Uterus (tissue), 4 donors: ENCODE measurements around the gene SCFD2. TPM values are rescaled to one million over a fixed set of nuclear protein-coding genes. Genes with fewer than 3 reads are reported as not detected.

ENCODE experiments used
- DNase-seq, 2 donors: peaks; one replicate each; pipeline ENCODE4 v3.0.0-alpha.2; 2019 to 2020
- H3K27ac ChIP-seq, 2 donors: fragments of 200-600 bp; sonication (generic); 1 replicate in 1 of 2; 2 replicates in 1 of 2; pipeline ENCODE4 v1.5.1; 2016 to 2018
- H3K27me3 ChIP-seq, 2 donors: fragments of 200-600 bp; sonication (generic); one replicate each; pipeline ENCODE4 v1.5.1; 2018 to 2019; ENCODE audit warnings: control low read depth in 1 of 2
- H3K36me3 ChIP-seq, 2 donors: fragments of 200-600 bp; sonication (generic); one replicate each; pipeline ENCODE4 v1.5.1; 2019; ENCODE audit warnings: control low read depth in 1 of 2
- H3K4me1 ChIP-seq, 2 donors: fragments of 200-600 bp; sonication (generic); one replicate each; pipeline ENCODE4 v1.5.1; 2018 to 2019; ENCODE audit warnings: control low read depth in 1 of 2
- H3K4me3 ChIP-seq, 2 donors: fragments of 200-600 bp; sonication (generic); 1 replicate in 1 of 2; 2 replicates in 1 of 2; pipeline ENCODE4 v1.5.1; 2018 to 2019; ENCODE audit warnings: mild to moderate bottlenecking in 1 of 2
- H3K9me3 ChIP-seq, 2 donors: fragments of 200-600 bp; sonication (generic); one replicate each; pipeline ENCODE4 v1.5.1; 2019; ENCODE audit warnings: control low read depth in 1 of 2
- CTCF ChIP-seq, 4 experiments: fragments of 200-600 bp in 2 of 4; fragments of 450-650 bp in 2 of 4; sonication (generic) in 2 of 4; IDR thresholded peaks; one replicate each; pipeline ENCODE4 v1.5.1; 2016 to 2019; ENCODE audit warnings: antibody characterized with exemption in 4 of 4, mild to moderate bottlenecking in 2 of 4, moderate library complexity in 1 of 4
- POLR2A ChIP-seq, 2 donors: fragments of 450-650 bp; IDR thresholded peaks; one replicate each; pipeline ENCODE4 v1.6.1; 2016; ENCODE audit warnings: antibody characterized with exemption in 2 of 2, mild to moderate bottlenecking in 1 of 2, moderate library complexity in 1 of 2
- intact Hi-C: fragments of 100-400 bp; cut with DNase I; formaldehyde crosslinking; loops from one replicate; pipeline ENCODE4 v1.15.1; 2023; ENCODE audit warnings: low total_unique reads
- total RNA-seq, 4 donors: library from RNA; depleted of rRNA in 3 of 4; stranded (reverse); fragments of >200 nt in 3 of 4; gene quantifications; one replicate each; pipeline versions ENCODE4 v1.1.0 to v1.2.4, GENCODE V29; 2014 to 2023
- donor health status: DM: yes; HTN: yes; CAD: no.

Gene SCFD2
- total RNA-seq, 4 donors from 2014 or later = 19.6 to 36.2 (median 24.5) TPM

- Histone ChIP-seq H3K36me3 (no peaks in the 10 kb centered on the region), H3K9me3 (no peaks in the 10 kb centered on the region), H3K27me3 (no peaks in the 10 kb centered on the region), H3K27ac (no peak overlapping the region), H3K4me1 (peaks cover 0 to 15% of the 10 kb centered on the region in 2 donors), H3K4me3 (no peak overlapping the region)
- intact Hi-C loops = loop anchor here (10.0 kb wide), 1 partner anchor 142 kb away; no protein-coding TSS in a partner anchor
- TF ChIP-seq CTCF (IDR thresholded peaks at IDR 0.05) (no peak), POLR2A (IDR thresholded peaks at IDR 0.05) (no peak)
- no peak for DNase-seq
Measured at GRCh38 chr4:52866734-52867133, 499.1 kb downstream of the SCFD2 start.

GRCh38 chr4:52865300-52865699 is 500.6 kb downstream of the SCFD2 start:
- no peak for DNase-seq
- H3K4me3 ChIP-seq = no peak overlapping the region
- no peak for TF ChIP-seq CTCF (IDR thresholded peaks at IDR 0.05)
- TF ChIP-seq POLR2A (IDR thresholded peaks at IDR 0.05) = no peak
- peak overlapping the region in 1 of 2 donors; percentile 55 for H3K27ac ChIP-seq
- H3K27me3 ChIP-seq = no peaks in the 10 kb centered on the region
- intact Hi-C loops = loop anchor here (10.0 kb wide), 1 partner anchor 140 kb away; no protein-coding TSS in a partner anchor
- H3K4me1 ChIP-seq = peaks cover 0 to 14% of the 10 kb centered on the region in 2 donors
- H3K9me3 ChIP-seq = no peaks in the 10 kb centered on the region
- H3K36me3 ChIP-seq = no peaks in the 10 kb centered on the region

- intact Hi-C loops = loop anchor here (10.0 kb wide), 1 partner anchor 140 kb away; no protein-coding TSS in a partner anchor
- Histone ChIP-seq H3K9me3 (no peaks in the 10 kb centered on the region), H3K36me3 (no peaks in the 10 kb centered on the region), H3K4me1 (peaks cover 0 to 9% of the 10 kb centered on the region in 2 donors), H3K4me3 (peak overlapping the region in 1 of 2 donors; percentile 3), H3K27me3 (no peaks in the 10 kb centered on the region), H3K27ac (peak overlapping the region in 1 of 2 donors; percentile 23)
- TF ChIP-seq POLR2A (IDR thresholded peaks at IDR 0.05) (no peak), CTCF (IDR thresholded peaks at IDR 0.05) (no peak)
- no peak for DNase-seq
Measured at GRCh38 chr4:52864793-52865192, 501.1 kb downstream of the SCFD2 start.

GRCh38 chr4:52863324-52863723 is 502.5 kb downstream of the SCFD2 start:
- Histone ChIP-seq H3K9me3 (no peaks in the 10 kb centered on the region), H3K27ac (peak overlapping the region in 1 of 2 donors; percentile 37), H3K4me1 (peaks cover 0 to 4% of the 10 kb centered on the region in 2 donors), H3K36me3 (no peaks in the 10 kb centered on the region), H3K4me3 (peak overlapping the region; percentile 61 to 67), H3K27me3 (no peaks in the 10 kb centered on the region)
- DNase-seq = no peak
- intact Hi-C loops = loop anchor here (10.0 kb wide), 1 partner anchor 139 kb away; no protein-coding TSS in a partner anchor
- TF ChIP-seq POLR2A (IDR thresholded peaks at IDR 0.05) (no peak), CTCF (IDR thresholded peaks at IDR 0.05) (no peak)

GRCh38 chr4:52862639-52863161 is 503.2 kb downstream of the SCFD2 start:
- no peak for DNase-seq
- no peaks in the 10 kb centered on the region for H3K27me3 ChIP-seq
- no peaks in the 10 kb centered on the region for H3K4me1 ChIP-seq
- H3K4me3 ChIP-seq = peak overlapping the region; percentile 61 to 67
- H3K36me3 ChIP-seq = no peaks in the 10 kb centered on the region
- peak overlapping the region; percentile 37 to 55 for H3K27ac ChIP-seq
- intact Hi-C loops = loop anchor here (10.0 kb wide), 1 partner anchor 138 kb away; no protein-coding TSS in a partner anchor
- no peaks in the 10 kb centered on the region for H3K9me3 ChIP-seq
- TF ChIP-seq POLR2A (IDR thresholded peaks at IDR 0.05) (no peak), CTCF (IDR thresholded peaks at IDR 0.05) (no peak)
